Limb (tissue), 2 donors: ENCODE measurements around the gene ARHGAP30.
"Not testable (repeated sequence)": the region's sequence is repeated elsewhere in the genome, so short reads cannot be mapped to it uniquely, and the experiment has no call there.

Source experiments
- DNase-seq, 2 donors: peaks; one replicate each; pipeline ENCODE4 v3.0.0-alpha.2; 2016; ENCODE audit errors: extremely low spot score in 2 of 2

Gene ARHGAP30

DNA sequence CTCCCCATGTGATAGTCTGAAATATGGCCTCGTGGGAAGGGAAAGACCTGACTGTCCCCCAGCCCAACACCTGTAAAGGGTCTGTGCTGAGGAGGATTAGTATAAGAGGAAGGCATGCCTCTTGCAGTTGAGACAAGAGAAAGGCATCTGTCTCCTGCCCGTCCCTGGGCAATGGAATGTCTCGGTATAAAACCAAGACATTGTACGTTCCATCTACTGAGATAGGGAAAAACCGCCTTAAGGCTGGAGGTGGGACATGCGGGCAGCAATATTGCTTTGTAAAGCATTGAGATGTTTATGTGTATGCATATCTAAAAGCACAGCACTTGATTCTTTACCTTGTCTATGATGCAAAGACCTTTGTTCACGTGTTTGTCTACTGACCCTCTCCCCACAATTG is 52.5 kb downstream of the ARHGAP30 start:
- DNase-seq: not testable (repeated sequence)

DNA sequence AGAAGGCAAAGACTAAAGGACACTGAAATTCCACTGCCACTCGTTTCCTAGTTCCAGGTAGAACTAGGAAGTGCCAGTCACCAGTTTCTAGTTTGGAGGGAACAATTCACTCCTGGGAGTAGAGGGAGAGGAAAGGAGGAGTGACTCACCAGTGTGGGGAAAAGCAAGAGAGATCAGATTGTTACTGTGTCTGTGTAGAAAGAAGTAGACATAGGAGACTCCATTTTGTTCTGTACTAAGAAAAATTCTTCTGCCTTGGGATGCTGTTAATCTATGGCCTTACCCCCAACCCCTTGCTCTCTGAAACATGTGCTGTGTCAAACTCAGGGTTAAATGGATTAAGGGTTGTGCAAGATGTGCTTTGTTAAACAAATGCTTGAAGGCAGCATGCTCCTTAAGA is 53.0 kb downstream of the ARHGAP30 start:
- DNase-seq: not testable (repeated sequence)

DNA sequence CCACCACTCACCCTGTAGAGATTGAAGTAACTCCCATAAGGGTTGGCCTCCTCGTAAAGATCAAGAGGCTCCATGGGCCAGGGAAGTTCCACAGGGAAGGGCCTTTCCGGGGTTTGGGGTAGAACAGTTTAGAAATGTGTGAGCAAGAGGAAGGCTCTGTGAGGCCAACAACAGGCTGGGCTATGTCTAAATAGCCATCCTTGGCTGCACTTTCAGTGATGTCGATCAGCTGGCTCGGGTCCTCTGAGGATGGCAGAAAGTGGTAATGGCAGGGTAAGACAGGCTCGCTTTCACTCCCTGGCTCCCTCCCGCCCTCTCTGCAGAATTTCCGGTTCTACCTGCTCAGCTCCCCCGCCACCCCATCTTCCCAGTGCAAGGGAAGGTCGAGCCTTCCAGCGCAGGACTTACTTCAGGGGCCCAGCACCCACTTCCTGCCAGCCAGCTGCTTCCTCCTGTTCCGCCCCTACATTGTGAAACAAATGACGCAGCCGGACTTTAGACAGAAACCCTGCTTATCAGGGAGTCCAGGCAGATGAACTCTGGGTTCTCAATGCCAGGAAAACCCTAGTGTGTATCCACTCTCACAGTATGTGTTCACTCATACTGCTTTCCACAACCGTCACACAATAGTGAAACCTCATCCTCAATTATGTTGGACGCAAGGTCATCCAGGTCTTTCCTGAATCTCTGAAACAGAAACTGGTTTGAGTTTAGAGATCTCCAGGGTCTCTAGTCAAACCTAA is 56.0 kb downstream of the ARHGAP30 start:
- peak in 1 of 2 donors; percentile 47 for DNase-seq

DNA sequence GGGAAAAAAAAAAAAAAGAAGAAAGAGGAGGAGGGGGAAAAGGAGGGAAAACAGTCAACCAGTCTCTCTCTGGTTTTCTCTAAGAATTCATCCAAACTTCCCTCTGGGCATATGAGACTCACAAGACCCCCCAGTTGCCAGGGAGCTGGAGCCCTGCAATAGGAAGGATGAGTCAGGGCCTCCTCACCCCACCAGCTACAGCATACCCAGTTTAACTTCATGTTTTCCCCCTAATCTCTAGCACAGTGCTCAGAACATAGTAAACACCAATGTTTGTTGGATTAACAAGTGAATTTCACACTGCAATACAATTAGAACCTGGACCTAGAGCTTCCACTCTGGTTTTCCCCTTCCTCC is 56.6 kb downstream of the ARHGAP30 start:
- DNase-seq: no peak

DNA sequence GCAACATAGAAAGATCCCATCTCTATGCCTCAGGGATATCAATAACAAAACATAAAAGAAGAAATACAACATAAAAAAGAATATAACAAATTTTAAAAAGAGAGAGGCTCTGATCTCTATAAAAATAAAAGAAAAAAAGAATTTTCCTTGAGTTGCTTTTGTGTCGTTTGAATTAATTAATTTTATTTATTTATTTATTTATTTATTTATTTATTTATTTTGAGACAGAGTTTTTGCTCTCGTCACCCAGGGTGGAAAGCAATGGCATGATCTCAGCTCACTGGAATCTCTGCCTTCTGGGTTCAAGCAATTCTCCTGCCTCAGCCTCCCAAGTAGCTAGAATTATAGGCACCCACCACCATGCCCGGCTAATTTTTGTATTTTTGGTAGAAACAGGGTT is 57.3 kb downstream of the ARHGAP30 start:
- no peak for DNase-seq

DNA sequence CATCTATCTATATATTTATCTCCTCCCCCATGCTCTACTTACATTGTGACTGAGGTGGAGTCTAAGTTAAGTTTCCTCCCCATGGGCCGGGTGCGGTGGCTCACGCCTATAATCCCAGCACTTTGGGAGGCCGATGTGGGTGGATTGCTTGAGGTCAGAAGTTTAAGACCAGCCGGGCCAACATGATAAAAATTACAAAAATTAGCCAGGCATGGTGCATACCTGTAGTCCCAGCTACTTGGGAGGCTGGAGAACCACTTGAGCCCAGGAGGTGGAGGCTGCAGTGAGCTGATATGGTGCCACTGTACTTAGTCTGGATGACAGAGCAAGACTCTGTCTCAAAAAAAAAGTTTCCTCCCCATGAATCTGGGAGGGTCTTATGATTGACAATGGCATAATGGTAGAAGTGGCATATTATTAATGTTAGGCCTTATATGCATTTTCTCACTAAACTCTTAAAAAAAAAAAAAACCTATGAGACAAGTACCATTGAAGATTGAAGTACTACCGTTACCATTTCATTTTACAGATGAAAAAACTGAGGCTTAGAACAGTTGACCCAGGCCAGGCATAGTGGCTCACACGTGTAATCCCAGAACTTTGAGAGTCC is 60.0 kb downstream of the ARHGAP30 start:
- DNase-seq: no peak

DNA sequence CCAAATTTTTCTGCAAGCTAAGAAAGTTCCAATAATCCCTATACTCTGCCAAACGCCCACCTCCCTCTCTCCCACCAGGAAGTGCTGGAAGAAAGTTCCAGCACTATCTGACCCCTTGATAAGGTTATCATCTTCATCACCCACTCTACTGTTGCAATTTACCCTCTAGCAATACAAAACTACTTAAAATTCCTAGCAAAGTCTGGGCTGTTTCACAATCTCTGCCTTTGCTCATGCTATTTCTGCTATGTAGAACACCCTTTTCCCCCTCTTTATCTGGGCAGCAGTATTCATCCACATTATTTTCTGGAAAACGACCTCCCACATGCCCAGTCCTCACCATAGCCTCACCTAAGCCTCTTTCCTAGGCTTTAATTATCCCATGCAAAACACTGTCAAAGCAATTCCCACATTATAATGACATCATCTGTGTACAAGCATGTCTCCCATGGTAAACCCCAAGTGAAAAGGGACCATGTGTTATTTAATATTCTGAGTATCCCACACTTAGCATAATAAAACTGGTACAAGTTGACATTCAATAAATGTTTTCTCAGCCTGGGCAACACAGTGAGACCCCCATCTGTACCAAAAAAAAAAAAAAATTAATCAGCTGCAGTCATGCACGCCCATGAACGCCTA is 60.7 kb downstream of the ARHGAP30 start:
- no peak for DNase-seq

DNA sequence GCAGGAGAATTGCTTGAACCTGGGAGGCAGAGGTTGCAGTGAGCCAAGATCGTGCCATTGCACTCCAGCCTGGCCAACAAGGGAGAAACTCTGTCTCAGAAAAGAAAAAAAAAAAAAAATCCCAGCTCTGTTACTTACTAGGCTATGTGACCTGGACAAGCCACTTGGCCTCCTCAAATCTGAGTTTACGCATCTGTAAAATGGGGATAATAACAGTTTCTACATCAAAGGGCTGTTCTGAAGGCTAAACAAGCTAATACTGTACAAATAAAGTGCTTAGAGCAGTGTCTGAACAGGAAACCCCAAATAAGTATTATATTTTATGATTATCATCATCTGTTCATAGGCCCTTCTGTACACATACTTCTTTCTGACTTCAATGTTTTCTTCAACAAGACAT is 62.3 kb downstream of the ARHGAP30 start:
- no peak for DNase-seq

DNA sequence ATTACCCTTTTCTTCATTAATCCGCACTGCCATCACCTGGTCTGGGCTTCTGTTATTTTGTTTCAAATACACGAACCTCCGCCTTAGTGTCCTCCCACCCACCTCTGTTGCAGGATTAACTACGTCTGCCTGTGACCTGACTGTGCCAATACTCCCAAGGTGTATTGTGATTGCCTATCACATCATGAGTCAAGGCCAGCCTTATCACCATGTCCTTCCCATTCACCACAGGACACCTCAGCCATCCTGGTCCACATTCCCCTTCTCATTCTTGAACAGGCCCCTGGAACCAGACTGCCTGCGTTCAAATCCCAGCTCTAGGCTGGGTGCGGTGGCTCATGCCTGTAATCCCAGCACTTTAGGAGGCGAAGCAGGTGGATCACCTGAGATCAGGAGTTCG is 63.1 kb downstream of the ARHGAP30 start:
- DNase-seq: no peak

DNA sequence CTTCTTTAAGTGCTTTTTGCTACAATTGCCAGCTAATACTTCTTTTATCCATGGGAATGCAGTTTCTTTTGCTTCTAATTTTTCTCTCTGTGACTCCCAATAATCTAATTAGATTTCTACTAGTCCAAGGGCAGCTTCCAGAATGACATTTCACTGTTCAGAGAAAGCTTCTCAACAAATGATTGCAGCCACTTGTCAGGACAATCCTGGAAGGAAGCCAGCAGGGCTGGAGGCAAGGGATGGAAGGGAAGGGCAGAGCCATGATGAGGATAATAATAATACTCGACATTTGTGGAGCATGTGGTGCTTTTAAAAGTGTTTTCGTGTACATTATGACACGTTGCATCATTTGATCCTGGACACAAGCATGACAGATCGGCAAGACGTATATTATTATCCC is 68.2 kb downstream of the ARHGAP30 start:
- DNase-seq: no peak

DNA sequence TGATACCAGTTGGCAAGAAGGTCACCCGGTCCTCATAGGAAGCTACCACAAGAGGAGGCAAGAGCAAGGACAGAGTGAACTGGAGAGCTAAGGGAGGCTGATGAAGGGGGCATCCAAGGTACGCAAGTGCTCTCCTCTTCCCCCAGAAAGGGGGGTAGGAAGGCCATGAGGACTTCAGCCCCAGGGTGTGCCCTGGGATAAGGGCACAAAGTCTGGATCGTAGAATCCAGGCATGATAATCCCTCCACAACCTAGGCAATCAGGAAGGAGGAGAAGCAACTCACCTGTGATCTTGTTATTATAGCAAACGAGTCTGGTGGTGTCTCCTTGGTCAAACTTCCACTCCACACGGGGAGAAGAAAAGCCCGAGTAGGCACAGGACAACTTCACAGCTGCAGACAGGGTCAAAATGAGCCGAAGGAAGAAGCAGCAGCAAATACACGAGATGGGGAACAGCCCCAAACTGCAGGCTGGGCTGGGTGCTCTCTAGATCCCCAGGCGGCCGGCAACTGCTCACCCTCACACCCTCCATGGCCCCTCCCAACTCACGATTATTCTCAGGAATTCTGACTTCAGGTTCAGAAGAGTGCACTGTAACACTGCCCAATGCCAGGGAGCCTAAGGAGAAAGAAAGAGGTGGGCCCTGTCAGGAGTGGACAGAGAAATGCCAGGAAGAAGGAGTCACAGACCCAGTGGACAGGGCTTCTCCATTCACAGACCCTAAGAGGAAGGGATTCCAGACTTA is 68.8 kb downstream of the ARHGAP30 start:
- no peak for DNase-seq

DNA sequence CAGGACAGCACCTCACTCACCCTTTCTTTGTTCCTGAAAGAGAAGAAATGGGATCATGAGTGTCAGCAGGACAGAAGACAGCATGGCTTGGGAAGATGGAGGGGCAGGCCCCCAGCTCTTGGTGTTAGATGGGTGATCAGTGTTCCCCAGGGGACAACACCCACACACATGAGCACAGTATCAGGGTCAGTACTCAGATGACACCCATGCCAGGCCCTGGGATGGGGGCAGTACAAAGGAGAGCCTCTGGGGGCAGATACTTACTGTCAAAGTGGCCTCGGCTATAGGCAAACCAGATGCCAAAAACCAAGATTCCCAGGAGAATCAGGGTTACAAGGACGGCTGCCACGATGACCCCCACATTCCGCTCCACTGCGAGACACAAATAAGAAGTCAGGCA is 70.3 kb downstream of the ARHGAP30 start:
- DNase-seq: no peak

DNA sequence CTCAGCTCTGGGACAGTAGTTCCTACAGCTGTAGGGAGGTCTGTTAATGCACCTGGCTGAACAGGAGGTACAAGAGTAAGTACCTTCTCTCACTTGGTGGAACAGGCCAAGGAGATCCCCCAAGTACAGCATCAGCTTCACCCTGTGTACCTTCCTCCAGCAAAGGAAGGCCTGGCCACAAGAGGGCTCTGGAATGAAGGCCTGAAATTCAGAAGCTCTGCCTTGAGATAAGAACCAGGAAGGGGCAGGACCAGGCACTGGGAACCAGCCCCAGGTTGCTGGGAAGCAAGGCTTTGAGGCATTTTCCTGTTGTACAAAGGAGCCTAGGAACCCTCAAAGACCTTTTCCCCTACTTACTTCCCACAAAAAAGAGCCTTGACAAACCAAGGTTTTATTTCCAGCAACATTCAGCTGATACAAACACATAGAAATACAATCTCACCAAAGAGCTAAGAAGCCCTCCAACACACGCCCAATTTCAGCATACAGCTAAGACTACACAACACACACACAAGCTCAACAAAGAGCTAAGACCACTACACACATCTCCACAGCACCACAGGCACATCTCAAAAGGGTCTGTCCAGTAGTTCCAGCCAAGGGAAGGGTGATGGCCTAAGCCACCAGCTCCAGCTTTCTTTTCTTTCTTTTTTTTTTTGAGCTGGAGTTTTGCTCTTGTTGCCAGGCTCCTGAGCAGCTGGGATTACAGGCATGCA is 72.2 kb downstream of the ARHGAP30 start:
- peak in 1 of 2 donors; percentile 44 for DNase-seq
